ENCODE data around the gene CCDC127.

The CCDC127 gene

DNA sequence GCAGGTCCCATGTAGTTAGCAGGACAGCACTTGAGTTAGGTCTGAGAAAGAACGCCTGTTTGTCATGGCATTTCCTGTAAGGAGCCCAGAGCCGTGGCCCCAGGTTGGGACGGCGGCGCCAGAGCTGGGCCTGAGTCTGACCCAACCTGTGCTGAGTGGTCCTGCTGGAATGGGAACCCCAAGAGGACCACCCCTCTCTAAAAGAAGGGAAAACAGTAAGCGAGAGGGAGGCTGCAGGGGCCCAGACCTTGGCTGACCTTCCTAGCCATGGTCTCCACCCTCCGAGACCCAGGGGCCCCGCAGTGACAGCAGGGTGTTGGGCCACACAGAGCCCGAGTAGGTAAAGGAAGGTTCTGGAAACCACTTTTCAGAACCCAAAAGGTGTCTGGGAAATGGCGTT lies 28.5 kb downstream of the CCDC127 start:
- no peak for DNase-seq (ENCODE audit: low read depth)

DNA sequence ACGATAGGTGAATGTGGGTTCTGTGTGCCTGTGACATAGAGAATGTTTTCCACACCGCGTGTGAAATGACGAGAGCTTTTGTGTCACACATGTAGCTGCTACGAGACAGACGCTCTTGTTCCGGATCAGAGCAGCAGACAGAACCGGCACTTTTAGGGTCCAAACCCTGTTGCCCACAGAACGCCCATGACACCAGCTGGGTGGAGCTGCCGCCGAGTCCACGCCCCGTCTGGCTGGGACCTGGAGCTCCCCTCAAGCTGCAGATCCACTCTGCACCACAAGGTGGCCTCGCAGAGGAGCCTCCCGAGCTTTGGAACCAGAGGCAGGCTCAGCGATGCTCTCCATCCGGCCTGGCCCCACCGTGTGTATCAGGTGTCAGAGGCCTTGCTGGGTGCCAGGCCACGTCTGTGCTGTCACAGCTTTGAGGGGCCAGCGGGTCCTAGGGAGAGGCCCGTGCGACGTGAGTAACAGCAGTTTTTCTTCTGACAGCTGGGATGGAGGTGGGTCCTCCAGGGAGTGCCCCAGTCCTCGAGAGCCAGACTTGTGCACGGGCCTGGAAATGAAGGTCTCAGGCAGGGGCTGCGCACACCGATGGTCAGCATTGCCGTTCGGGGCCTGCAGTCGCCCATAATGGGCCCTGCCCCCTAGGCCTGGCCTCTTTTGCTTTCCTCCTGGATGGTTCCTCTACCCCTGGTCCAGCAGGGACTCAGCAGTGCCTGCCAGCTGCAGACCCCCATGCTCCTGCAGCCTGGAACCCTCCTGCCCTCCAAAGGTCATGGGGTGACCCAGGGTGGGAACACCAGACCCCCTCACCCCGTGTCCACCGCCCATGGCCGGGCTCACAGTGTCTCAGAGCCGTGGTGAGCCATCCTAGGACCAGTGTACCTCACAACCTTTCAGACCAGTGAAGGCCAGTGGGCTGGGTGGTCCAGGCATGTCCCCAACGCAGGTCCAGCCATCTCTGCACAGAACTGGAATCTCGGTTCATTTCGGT lies 29.2 kb downstream of the CCDC127 start:
- peak; percentile 85 for DNase-seq (ENCODE audit: low read depth)

DNA sequence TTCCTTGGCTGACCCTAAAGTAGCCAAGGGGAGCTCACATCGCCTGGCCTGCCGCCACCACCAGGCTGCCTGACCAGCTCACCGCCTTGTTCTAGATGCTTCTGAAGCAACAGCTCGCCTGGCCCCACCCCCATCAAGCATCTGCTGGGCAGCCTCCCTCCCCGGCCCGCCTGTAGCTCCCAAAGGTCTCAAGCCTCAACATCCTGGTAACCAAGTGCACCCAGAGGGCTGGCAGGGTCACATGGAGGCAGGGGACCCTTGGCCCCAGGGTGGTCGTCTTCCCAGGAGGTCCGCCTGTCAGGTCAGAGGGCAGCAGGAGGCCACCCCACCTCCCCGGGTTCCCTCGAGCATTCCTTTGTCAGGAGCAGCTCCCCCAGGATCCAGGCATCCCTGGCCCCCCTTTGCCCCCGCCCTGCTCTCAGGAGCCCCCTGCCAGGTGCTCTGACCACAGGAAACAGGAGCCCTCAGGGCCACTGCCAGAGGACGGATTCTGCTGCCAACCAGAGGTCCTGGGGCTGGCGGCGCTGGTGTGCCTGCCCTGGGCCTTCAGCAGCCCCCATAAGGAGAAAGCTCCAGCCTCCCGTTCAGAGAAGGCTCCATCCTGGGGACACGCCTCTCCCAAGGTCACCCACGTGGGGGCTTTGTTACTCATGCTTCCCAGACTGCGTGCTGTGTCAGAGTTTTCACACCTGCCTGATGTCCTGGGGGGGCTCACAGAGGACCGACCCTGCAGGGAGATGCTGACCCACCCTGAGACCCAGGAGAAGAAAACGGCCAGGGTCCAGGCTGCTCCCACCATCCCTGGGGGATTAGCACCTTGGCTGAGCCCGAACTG lies 30.1 kb downstream of the CCDC127 start:
- no peak for DNase-seq (ENCODE audit: low read depth)

DNA sequence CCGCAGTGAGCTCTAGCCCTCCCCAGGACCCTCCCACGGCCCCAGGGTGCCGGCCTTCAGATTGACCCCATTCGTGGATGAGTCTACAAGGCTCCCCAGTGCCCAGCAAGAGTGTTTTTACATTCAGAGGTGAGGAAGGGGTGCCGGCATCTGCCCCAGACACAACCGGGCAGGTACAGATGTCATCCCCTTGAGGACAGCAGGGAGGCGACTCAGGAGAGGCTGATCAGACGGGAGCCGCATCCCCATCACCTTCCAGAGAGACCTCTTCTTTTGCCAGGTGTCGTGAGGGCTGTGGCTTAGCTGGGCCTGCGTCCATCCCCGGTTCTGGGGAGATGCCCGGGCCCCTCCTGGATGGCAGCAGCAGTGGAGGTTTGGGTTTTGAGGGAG lies 30.9 kb downstream of the CCDC127 start:
- DNase-seq (ENCODE audit: low read depth): no peak

DNA sequence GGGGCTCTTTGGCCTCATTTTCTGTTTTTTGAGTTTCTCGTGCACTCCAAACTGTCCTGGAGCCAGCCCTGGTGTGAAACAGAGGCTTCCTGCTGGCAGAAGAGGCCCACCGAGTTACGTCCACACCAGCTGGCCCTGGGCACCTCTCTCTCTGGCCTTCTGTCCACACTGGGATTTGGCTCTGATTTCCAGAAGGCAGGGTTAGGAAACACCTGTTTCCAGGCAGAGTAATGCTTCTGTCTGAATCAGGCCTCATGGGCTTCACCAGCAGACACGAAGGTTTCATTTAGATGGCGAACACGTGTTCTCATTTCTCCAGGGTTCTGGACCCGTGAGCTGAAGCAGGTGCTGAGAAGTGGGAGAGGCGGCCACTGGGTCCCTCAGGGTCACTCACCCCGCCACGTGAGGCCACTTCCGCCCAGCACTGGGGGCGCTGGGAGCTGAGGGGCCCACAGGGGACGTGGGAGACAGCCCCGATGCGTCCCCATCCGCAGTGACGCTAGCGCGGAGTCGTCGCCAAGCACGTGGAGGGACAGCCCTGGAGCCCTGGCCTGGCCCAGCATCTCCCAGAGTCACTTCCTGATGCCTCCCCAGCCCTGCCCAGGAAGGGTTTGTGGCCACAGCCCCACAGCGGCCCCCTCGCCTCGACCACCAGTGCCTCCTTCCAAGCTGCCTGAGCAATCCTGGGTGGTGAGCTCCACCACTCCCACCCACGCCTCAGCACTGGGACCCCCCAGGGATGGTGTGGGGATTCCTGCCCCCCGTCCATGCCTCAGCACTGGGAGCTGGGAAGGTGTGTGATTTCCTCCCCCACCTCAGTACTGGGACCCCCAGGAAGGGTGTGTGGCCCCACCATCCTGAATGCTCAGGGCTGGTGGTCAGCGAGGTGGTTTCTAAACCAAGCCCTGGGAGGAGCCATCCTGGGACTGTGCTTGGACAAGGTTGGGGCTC lies 31.6 kb downstream of the CCDC127 start:
- DNase-seq (ENCODE audit: low read depth): no peak

DNA sequence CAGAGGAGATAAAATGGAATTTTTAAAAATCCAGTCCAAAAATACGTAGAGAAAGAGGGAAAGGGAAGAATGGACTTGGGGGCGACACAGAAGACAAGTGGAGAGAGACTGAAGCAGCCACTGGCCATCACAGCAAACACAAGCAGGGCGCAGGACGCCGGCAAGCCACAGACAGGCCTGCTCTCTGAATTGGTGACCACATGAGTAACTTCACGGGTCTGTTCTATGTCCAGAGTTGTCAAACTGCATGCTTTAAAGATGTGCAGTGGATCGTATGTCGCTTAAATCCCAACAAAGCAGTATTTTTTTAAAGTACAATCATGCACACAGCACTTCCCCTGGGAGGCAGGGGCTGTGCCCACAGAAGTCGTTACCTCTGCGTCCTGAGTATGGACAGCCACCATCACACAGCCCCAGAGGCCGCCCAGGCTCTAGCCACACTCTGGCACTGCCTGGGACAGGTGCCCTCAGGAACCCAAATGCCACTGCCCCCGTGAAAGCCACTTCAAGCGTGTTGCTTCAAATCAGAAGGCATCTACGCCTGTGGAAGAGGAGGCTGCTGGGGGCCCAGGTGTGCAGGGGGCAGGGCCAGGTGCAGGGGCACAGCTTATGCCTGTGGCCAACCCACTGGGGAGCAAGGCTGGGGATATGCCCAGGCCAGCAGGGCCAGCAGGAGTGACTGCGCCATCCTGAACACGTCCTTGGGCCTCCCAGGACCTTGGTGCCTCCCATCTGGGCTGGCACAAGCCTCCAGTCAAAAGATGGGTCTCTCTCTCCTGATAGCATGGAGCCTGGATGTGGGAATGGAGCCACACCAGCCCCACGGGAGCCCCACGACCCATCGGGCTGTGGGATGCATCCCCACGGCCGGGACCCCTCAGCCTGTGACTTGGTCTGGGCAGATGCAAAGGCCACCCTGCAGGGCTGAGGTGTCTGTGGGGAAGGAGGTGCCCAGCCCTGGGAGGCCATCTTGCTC lies 32.6 kb downstream of the CCDC127 start:
- no peak for DNase-seq (ENCODE audit: low read depth)

DNA sequence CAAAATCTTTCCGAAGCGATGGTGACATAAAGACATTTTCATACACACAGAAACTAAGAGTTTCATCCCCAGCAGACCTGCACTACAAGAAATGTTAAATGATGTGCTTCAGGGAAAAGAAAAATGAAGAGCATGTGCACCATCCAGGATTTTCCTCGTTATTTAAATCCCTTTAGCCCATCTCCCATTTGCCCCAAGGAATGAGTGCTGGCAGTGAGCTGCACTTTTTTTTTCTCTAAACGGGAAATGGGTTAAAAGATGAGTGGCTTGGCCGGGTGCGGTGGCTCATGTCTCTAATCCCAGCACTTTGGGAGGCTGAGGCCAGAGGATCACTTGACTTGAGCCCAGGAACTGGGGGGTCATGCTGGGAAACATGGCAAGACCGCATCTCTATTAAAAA lies 33.5 kb downstream of the CCDC127 start:
- DNase-seq (ENCODE audit: low read depth): no peak

DNA sequence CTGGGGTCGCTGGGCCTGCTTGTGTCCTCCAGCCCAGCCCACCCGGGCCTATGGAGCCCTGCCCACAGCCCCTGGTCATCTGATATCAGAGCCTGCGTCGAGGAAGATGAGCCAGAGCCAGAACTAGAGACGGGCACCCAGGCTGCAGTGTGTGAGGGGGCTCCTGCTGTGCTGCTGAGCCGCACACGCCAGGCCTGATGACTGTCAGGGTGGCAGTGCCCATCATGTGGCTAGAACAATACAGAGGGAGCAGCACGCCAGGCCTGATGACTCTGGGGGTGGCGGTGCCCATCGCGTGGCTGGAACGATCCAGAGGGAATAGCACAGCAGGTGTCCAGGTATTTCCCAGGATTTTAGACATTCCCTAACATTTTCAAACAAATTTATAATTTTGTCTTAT lies 35.8 kb downstream of the CCDC127 start:
- DNase-seq (ENCODE audit: low read depth): no peak

DNA sequence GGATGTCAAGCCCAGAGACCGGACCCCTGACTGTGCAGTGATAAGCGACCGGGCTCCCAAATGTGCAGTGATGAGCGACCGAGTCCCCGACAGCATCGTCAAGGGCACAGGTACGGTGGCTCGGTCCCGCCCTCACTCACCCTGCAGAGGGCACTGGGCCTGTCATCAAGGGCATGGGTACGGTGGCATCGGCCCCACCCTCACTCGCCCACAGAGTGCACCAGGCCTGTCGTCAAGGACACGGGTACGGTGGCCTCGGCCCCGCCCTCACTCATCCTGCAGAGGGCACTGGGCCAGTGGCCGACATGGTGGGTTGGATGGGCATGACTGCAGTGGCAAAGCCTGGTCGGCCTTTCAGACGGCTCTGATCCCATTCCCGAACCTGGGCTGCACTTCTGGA lies 36.4 kb downstream of the CCDC127 start:
- no peak for DNase-seq (ENCODE audit: low read depth)

DNA sequence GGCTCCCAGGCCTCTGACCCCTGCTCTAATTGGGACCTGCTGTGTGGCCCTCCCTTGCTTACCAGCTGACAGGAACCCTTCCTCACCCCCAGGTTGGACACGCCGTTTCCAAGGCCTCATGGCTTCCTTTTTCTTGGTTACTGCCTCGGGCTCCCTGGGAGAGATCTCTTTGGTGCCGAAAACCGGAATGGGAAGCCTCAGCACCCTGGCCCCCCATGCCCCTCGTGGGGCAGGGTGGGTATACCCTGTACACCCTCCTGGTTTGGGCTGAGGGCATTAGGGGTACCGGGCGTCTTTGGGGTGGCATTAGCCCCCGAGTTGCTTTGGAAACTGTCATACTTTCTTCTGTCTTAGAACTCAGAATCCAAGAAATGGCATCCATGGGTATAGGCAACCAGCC lies 36.8 kb downstream of the CCDC127 start:
- DNase-seq (ENCODE audit: low read depth): no peak

DNA sequence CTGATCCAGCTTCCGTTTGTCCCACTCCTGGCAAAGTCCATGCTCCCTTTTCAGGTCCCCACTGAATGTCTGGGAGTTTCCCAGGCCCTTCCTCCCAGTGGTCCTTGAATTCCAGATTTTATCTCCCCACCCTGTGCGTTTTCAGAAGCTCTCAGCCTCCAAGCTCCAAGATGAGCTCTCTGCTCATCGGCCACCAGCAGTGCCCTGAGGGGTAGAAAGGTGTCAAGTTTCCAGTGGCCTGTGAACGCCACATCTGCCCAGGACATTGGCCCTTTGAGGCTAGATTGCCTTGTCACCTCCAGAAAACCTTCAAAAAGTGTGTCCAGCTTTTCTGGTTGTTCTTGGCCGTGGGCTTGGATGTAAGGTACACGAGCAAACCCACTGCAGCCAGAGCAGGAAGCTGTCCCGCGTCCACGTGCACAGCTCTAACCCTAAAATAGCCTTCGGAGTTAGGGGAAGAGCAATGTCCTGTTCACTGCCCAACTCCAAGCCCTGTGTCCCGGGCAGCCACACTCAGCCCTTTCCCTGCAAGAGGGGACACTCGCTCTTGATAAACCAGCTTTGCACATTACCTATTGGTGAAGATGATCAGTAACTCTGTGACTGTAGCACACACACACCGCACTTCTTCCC lies 37.6 kb downstream of the CCDC127 start:
- DNase-seq (ENCODE audit: low read depth): no peak

DNA sequence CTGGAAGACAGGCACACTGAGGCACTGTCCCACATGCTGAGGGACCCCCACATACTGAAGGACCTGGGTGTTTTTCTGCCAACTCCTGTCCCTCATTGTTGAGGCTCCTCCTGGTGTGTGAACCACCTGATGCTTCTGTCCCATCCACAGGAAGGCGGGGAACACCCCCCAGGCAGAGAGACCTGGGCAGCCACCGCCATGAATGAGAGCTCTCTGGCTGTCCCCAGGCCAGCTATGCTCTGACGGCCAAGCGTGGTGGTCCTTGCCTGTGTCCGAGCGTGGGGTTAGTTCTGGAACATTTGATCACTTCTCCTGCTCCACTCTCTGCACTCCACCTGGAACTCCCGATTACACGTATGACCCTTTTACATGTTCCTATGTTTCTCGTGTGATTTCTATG lies 38.6 kb downstream of the CCDC127 start:
- no peak for DNase-seq (ENCODE audit: low read depth)

DNA sequence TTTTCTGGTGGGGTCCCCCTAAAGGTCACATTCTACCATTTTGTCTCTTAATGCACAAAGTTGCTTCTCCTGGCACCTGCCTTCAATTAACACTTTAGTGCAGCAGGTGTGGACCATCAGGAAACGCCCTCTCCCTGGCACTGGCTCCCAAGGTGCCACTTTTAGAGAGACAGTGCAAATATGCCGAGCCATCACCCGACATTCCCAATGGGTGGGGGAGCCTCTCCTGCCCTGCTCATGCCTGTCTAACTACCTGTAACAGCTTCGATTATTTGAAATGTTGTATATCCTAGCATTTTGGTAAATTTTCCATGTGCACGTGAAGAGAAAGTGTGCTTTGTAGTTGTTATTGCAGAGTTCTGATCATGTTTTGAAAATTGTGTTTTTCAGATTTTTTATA lies 39.8 kb downstream of the CCDC127 start:
- no peak for DNase-seq (ENCODE audit: low read depth)

DNA sequence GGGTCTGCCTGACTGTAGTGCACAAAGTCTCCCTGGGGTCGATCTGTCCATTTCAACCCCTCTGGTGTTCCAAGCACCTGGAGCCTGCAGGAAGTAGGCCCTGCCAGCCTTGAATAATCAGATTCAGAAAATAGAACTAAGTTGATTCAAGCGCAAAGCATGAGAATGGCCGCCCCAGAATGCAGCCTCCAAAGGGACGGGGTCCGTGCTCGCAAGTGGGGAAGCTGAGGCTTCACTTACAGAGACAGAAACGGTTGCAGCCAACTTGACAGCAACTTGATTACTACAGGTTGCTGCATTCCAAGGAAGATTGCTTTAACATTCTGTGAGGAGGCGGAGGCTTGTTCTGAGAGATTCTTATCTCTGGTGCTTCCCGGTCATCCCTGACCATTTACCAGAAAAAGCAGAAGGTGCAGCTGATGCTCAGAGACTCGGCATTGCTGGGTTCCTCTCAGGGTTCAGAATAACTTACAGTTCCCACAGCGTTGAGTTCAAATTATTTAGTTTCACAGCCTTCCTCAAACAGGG lies 41.6 kb downstream of the CCDC127 start:
- DNase-seq (ENCODE audit: low read depth): no peak

DNA sequence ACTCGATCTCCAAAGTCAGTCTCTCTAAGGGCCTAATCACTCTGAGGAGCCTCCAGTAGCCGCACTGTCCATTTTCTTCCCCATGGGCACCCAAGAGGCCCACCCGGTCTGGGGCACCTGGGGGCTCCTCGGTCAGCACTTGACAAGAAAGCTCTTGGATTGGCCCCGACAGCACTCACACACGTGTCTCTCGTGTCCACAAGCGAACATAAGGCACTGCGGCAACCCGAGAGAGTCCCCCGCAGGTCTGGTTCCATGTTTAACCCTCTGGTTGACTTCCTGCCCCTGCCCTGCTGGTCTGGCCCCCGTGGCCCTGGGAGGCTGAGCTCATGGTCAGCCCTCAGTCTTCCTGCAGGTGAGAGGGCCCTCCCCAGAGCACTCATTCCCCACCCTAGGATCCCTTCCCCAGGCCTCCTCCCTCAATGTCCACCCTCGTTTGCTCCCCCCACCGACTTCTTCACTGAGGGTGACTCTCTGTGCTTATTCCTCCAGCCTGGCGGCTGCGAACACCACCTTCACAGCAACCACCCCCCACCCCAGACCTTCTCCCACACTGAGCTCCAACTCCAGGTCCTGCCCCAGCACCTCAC lies 43.0 kb downstream of the CCDC127 start:
- no peak for DNase-seq (ENCODE audit: low read depth)

DNA sequence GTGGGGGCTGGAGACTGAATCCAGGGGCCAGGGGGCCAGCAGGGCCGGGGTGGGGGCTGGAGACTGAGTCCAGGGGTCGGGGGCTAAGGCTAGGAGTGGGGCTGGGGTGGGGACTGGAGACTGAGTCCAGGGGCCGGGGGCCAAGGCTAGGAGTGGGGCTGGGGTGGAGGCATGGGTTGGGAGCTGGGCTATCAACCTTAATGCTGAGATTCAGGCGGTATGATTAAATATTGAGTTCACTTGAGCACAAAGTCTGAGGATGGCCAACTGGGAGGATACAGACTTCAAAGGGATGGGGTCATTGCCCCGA lies 43.7 kb downstream of the CCDC127 start:
- DNase-seq (ENCODE audit: low read depth): no peak

DNA sequence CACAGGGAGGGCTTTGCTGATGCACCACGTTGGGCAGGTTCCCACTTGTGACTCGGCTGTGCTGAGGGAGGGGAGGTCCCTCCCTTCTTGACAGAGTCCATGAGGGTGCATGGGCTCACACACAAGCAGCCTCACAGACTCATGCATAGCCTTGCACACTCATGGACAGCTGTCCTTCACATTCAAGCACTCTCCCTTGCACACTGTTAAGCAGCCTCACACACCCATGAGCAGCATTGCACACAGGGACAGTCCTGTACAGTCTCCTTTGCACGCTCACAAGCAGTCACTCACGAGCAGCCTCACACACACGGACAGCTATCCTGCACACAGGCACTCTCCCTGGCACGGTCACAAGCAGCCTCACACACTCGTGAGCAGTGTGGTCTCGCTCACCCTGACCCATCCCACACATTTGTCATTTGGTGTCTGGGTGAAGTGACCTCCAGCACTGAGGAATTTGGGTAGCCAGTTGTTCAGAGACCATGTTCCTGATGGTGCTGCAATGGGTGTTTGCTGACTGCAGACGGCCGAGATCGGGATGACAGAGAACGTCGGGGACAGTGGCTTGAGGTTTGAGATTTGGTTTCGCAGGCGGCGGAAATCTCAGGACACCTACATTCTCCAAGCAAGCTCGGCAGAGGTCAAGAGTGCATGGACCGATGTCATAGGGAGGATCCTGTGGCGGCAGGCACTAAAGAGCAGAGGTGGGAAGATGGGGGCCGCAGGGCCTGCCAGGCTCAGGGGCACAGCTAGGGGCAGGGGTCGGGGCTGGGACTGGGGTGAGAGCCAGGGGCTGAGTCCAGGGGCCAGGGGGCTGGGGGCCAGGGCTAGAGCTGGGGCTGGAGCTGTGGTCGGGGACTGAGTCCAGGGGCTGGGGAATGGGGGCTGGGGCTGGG lies 44.3 kb downstream of the CCDC127 start:
- no peak for DNase-seq (ENCODE audit: low read depth)

DNA sequence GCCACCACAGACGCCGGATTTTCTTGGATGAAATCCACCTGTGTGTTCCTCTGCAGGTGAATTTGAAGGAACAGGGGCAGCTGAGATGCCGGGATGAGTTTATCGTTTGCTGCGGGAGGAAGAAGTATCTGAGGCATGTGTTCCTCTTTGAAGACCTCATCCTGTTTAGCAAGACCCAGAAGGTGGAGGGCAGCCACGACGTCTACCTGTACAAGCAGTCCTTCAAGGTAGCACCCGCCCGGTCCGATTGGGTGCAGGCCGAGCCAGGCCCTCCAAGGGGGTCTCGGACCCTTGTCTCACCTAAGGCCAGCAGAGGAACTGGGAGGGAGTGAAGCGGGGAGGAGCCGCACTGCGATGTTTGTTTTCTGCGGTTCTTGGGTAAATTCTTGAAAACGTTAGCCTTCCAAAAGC lies 45.1 kb downstream of the CCDC127 start:
- no peak for DNase-seq (ENCODE audit: low read depth)

DNA sequence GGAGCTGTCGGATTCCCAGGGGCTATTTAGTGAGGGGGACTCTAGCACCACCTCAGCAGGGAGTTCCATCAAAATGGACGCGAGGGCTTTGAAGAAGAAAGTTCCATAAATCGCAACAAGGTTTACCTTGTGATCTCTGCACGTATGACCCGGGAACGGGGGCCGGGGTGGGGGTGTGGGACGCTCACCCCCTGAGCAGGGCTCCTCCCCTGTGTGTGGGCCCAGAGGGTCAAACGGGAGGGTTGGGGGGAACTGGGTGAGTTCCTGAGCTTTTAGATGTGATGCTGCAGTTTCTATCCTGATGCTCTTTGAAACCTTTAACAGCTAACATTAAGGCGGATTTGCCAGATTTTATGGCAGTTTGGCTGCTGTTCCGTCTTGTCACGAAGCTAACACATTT lies 45.5 kb downstream of the CCDC127 start:
- DNase-seq (ENCODE audit: low read depth): no peak
